SH-SY5Y (cell line): ENCODE results near the gene IL15RA.

ENCODE experiments used
- GATA2 ChIP-seq: IDR thresholded peaks from 2 replicates; pipeline ENCODE4 v1.6.1; 2011; ENCODE audit warnings: mild to moderate bottlenecking, low read depth, low read length
- GATA3 ChIP-seq: IDR thresholded peaks from 2 replicates; pipeline ENCODE4 v1.6.1; 2011; ENCODE audit warnings: low read depth, mild to moderate bottlenecking, low read length, moderate library complexity

DNA sequence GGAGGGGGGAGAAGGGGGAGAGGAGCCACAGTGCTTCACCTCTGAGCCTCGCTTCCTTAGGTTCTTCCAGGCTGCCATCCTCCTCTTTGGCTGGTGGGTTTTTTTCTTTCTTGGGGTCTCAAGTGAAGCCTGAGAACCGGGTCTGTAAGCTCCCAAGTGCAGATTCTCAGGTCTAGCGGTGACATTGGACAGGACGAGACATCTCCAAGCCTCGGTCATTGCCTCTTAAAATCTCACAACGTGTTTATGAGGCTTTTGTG is 817 bp upstream of the IL15RA start:
- TF ChIP-seq GATA3: no peak
- TF ChIP-seq GATA2: no peak
